Measurements from ENCODE around the gene TRMT1. TPM values are rescaled to one million over a fixed set of nuclear protein-coding genes. Genes with fewer than 3 reads are reported as not detected.
"Not testable (repeated sequence)": the region's sequence is repeated elsewhere in the genome, so short reads cannot be mapped to it uniquely, and the experiment has no call there.

Gene TRMT1
- total RNA-seq, 4 donors from 2014 or later, result 23.2 to 99.4 (median 33.6) TPM

DNA sequence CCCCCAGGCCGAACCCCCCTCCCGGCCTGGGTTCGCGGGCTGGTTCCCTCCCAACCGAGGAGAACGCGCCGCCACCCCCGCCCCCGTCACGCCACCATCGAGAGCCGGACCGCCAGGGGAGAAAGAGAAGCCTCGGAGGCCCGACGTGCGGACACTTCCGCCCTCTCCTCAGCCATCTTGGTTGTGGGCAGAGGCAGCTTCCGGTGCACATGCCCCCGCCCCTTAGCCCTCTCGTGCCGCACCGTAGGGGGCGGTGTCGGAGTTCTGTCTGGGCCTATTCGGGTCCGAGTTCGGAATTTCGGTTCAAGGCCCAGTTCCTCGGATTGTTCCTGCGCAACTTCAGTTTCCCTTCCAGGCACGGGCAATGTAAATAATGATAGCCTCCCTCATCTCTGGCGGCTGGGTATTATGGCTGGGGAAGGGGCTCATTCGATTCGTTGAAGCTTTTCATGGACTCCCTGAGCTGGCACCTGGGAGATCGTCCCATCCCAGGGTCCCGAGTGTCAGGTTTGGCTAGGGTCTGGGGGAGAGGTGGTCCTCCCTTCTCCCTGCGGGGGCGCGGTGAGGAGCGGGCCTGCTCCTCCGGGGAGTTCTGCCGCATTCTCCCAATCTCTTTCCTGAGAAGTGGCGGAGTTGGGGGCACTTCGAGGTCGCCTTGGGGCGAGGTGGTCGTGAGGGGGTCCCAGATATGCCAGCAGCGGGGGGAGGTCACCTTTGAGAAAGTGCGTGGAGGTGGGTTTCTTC, 33.8 kb upstream of the TRMT1 start, which contains the start of the genes IER2 and STX10:
Gene IER2 (plus strand): TSS at position 225 of the 744 bp plus-strand sequence. CDS start 2,776 bp downstream, outside the sequence.
Gene STX10 (minus strand): TSS at position 189 of the 744 bp plus-strand sequence. CDS start 202 bp downstream, outside the sequence.
- Histone ChIP-seq H3K4me3 (peak within 1 kb of the TSS; percentile 73 to 84), H3K9me3 (no peaks in the 10 kb centered on the region), H3K27ac (peak within 1 kb of the TSS; percentile 94 to 98), H3K36me3 (no peaks in the 10 kb centered on the region), H3K27me3 (no peaks in the 10 kb centered on the region), H3K4me1 (peaks cover 0 to 6% of the 10 kb centered on the region in 2 donors)
- peak; percentile 96 for DNase-seq
- intact Hi-C loops (cut with DNase I; ENCODE audit: low total_unique reads), result no loop called here
- TF ChIP-seq, protein P1, sequence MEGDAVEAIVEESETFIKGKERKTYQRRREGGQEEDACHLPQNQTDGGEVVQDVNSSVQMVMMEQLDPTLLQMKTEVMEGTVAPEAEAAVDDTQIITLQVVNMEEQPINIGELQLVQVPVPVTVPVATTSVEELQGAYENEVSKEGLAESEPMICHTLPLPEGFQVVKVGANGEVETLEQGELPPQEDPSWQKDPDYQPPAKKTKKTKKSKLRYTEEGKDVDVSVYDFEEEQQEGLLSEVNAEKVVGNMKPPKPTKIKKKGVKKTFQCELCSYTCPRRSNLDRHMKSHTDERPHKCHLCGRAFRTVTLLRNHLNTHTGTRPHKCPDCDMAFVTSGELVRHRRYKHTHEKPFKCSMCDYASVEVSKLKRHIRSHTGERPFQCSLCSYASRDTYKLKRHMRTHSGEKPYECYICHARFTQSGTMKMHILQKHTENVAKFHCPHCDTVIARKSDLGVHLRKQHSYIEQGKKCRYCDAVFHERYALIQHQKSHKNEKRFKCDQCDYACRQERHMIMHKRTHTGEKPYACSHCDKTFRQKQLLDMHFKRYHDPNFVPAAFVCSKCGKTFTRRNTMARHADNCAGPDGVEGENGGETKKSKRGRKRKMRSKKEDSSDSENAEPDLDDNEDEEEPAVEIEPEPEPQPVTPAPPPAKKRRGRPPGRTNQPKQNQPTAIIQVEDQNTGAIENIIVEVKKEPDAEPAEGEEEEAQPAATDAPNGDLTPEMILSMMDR (IDR thresholded peaks at IDR 0.05), result peak; percentile 67 to 85 (median 82)
- peak; percentile 72 to 91 for TF ChIP-seq POLR2A (IDR thresholded peaks at IDR 0.05)

DNA sequence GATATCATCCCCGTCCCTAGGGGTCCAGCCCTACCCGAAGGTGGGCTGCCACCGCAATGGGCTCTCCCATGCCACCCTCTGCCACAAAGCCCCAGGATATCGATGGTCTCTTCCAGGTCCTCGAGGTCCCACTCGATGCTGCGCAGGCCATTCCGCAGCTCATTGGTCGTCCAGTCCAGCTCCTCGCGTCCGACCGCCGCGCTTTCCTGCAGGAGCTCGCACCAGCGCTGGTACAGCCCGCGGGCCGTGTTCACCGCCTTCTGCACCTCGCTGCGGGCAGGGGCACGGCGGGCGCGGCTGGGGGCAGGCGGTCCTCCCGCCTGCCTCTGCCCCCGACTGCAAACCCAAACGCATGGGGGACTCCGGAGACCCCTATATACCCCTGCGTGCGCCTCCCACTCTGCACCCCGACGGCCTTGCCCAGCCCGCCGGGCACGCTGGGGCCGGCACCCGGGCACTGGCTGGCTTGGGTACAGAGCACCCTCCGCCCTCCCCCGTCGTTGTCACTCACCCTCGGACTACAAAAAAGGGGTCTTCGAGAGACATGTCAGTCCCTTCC, 33.2 kb upstream of the TRMT1 start:
- peak overlapping the region; percentile 94 to 98 for H3K27ac ChIP-seq
- no peaks in the 10 kb centered on the region for H3K9me3 ChIP-seq
- H3K4me1 ChIP-seq, result no peaks in the 10 kb centered on the region
- H3K36me3 ChIP-seq, result no peaks in the 10 kb centered on the region
- intact Hi-C loops (cut with DNase I; ENCODE audit: low total_unique reads), result no loop called here
- no peak for TF ChIP-seq POLR2A (IDR thresholded peaks at IDR 0.05)
- TF ChIP-seq, protein P1 (IDR thresholded peaks at IDR 0.05), result no peak
- H3K27me3 ChIP-seq, result no peaks in the 10 kb centered on the region
- peak in 1 of 2 donors; percentile 43 for DNase-seq
- peak overlapping the region; percentile 73 to 84 for H3K4me3 ChIP-seq

DNA sequence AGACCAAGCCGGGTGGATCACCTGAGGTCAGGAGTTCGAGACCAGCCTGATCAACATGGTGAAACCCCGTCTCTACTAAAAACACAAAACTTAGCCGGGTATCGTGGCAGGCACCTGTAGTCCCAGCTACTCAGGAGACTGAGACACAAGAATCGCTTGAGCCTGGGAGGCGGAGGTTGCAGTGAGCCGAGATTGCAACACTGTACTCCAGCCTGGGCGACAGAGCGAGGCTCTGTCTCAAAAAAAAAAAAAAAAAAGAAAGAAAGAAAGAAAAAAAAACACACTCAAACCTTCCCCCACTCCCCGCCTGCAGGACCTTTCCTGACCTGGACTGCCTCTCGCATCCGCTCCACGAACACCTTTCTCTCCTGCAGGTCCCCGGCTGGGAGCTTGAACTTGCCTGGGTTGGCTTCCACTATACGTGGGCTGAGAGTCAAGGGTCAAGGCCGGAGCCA, 32.7 kb upstream of the TRMT1 start:
- H3K9me3 ChIP-seq; H3K27me3 ChIP-seq; H3K36me3 ChIP-seq; DNase-seq; intact Hi-C loops (cut with DNase I; ENCODE audit: low total_unique reads); H3K4me1 ChIP-seq: not testable (repeated sequence)
- Histone ChIP-seq H3K4me3 (peak overlapping the region; percentile 73 to 84), H3K27ac (peak overlapping the region; percentile 94 to 98)

DNA sequence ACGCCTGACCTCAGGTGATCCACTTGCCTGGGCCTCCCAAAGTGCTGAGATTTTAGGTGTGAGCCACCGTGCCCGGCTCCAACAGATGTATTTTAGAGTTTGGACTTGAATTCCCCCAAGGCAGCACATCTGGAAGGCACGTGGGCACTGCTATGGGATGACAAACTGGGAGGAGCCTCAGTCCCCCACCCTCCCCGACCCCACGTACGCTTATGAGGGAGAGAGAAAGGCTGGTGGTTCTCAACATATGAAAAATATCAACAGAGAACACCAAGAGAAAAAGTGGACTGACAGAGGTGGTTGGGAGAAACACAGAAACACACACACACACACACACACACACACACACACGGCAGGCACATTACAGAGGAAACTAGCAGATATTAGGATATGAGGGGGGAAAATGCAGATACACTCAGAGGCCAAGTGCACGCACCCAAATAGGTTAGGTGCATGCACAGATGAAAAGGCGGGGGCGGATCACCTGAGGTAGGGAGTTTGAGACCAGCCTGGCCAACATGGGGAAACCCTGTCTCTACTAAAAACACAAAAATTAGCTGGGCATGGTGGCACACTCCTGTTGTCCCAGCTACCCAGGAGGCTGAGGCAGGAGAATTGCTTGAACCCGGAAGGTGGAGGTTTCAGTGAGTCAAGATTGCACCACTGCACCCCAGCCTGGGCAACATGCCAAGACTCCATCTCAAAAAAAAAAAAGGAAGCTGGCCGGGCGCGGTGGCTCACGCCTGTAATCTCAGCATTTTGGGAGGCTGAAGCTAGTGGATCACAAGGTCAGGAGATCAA, 30.4 kb upstream of the TRMT1 start:
- Histone ChIP-seq H3K9me3 (no peaks in the 10 kb centered on the region), H3K36me3 (no peaks in the 10 kb centered on the region), H3K4me1 (no peaks in the 10 kb centered on the region), H3K4me3 (no peak overlapping the region), H3K27ac (no peak overlapping the region), H3K27me3 (no peaks in the 10 kb centered on the region)
- no peak for DNase-seq
- intact Hi-C loops (cut with DNase I; ENCODE audit: low total_unique reads), result no loop called here
- TF ChIP-seq, protein P1 (IDR thresholded peaks at IDR 0.05), result no peak
- no peak for TF ChIP-seq POLR2A (IDR thresholded peaks at IDR 0.05)

DNA sequence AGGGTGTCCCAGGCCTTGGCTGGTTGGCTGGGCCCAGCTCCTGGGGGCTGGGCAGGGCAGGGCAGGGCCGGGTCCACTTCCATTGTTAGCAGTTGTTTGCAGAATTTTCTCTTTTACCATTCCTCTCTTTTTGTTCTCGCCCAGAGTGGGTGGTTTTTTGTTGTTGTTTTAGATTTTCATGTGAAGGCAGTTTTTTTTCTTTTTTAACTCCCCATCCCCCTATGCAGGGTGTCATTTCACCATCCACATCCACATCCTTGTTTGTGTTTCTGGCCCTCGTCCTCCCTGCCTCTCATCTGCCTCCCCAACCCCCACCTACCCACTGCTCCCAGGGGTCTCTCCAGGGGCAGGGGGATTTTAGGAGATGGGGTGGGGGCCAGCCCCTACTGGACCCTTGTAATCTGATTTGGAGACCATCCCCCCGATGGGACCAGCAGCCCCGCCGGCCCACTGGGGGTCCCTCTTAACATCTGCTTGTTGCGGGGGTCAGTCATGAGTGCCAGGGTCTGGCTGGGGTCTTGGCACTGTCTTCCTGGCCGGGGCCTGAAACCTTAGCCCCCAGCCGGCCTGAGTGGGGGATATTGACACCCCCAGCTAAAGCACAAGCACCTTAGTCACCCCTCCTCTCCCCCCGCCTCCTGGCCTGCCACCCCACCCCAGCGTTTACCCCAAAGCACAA, 23.2 kb upstream of the TRMT1 start:
- H3K27ac ChIP-seq, result no peak overlapping the region
- no peaks in the 10 kb centered on the region for H3K36me3 ChIP-seq
- intact Hi-C loops (cut with DNase I; ENCODE audit: low total_unique reads), result no loop called here
- DNase-seq, result no peak
- no peak overlapping the region for H3K4me3 ChIP-seq
- H3K4me1 ChIP-seq, result no peaks in the 10 kb centered on the region
- H3K27me3 ChIP-seq, result no peaks in the 10 kb centered on the region
- no peak for TF ChIP-seq POLR2A (IDR thresholded peaks at IDR 0.05)
- TF ChIP-seq, protein P1 (IDR thresholded peaks at IDR 0.05), result no peak
- no peaks in the 10 kb centered on the region for H3K9me3 ChIP-seq

Measured in uterus (tissue), 4 donors.